ENCODE measurements around the gene HLA-G. TPM values are rescaled to one million over a fixed set of nuclear protein-coding genes. Genes with fewer than 3 reads are reported as not detected.

Gene HLA-G
- total RNA-seq, 1 donor from 2014 or later, result not detected

- Histone ChIP-seq H3K4me1 (peaks cover 22% of the 10 kb centered on the region), H3K36me3 (no peaks in the 10 kb centered on the region), H3K27ac (replicated peaks) (peak overlapping the region; percentile 48), H3K27me3 (ENCODE audit: low read depth) (peaks cover 51% of the 10 kb centered on the region), H3K9me3 (replicated peaks) (no peaks in the 10 kb centered on the region), H3K4me3 (peak overlapping the region; percentile 88)
- intact Hi-C loops (cut with micrococcal nuclease), result no loop called here
- peak; percentile 77 for DNase-seq
- TF ChIP-seq CTCF (IDR thresholded peaks at IDR 0.05; ENCODE audit: borderline replicate concordance), result peak; percentile 82
Observed at GRCh38 chr6:29792123-29793035, 35.2 kb upstream of the HLA-G start.

- no peak overlapping the region for H3K27ac ChIP-seq (replicated peaks)
- H3K9me3 ChIP-seq (replicated peaks), result no peaks in the 10 kb centered on the region
- H3K4me3 ChIP-seq, result peak overlapping the region; percentile 88
- intact Hi-C loops (cut with micrococcal nuclease), result no loop called here
- H3K27me3 ChIP-seq (ENCODE audit: low read depth), result peaks cover 56% of the 10 kb centered on the region
- TF ChIP-seq CTCF (IDR thresholded peaks at IDR 0.05; ENCODE audit: borderline replicate concordance), result no peak
- H3K36me3 ChIP-seq, result no peaks in the 10 kb centered on the region
- peaks cover 22% of the 10 kb centered on the region for H3K4me1 ChIP-seq
- no peak for DNase-seq
Observed at GRCh38 chr6:29793036-29793356, 34.6 kb upstream of the HLA-G start.

GRCh38 chr6:29793796-29794195 is 33.8 kb upstream of the HLA-G start:
- Histone ChIP-seq H3K9me3 (replicated peaks) (no peaks in the 10 kb centered on the region), H3K36me3 (no peaks in the 10 kb centered on the region), H3K27ac (replicated peaks) (no peak overlapping the region), H3K27me3 (ENCODE audit: low read depth) (peaks cover 59% of the 10 kb centered on the region), H3K4me1 (peaks cover 22% of the 10 kb centered on the region), H3K4me3 (no peak overlapping the region)
- no peak for TF ChIP-seq CTCF (IDR thresholded peaks at IDR 0.05; ENCODE audit: borderline replicate concordance)
- intact Hi-C loops (cut with micrococcal nuclease), result no loop called here
- no peak for DNase-seq

- Histone ChIP-seq H3K4me1 (peaks cover 22% of the 10 kb centered on the region), H3K9me3 (replicated peaks) (no peaks in the 10 kb centered on the region), H3K36me3 (no peaks in the 10 kb centered on the region), H3K4me3 (no peak overlapping the region), H3K27me3 (ENCODE audit: low read depth) (peaks cover 78% of the 10 kb centered on the region), H3K27ac (replicated peaks) (no peak overlapping the region)
- intact Hi-C loops (cut with micrococcal nuclease), result loop anchor here (5.0 kb wide), 1 partner anchor 161 kb away; no protein-coding TSS in a partner anchor
- no peak for DNase-seq
- TF ChIP-seq CTCF (IDR thresholded peaks at IDR 0.05; ENCODE audit: borderline replicate concordance), result no peak
Observed at GRCh38 chr6:29796026-29796425, 31.6 kb upstream of the HLA-G start.

GRCh38 chr6:29797135-29797534 is 30.5 kb upstream of the HLA-G start:
- Histone ChIP-seq H3K27me3 (ENCODE audit: low read depth) (peaks cover 81% of the 10 kb centered on the region), H3K36me3 (no peaks in the 10 kb centered on the region), H3K4me3 (no peak overlapping the region), H3K4me1 (peaks cover 11% of the 10 kb centered on the region), H3K9me3 (replicated peaks) (no peaks in the 10 kb centered on the region), H3K27ac (replicated peaks) (no peak overlapping the region)
- TF ChIP-seq CTCF (IDR thresholded peaks at IDR 0.05; ENCODE audit: borderline replicate concordance), result no peak
- intact Hi-C loops (cut with micrococcal nuclease), result loop anchor here (5.0 kb wide), 1 partner anchor 160 kb away; no protein-coding TSS in a partner anchor
- no peak for DNase-seq

All from left ventricle myocardium inferior (tissue), 1 donor.